H1 (cell line): ENCODE measurements around the gene EWSR1. TPM values are rescaled to one million over a fixed set of nuclear protein-coding genes. Genes with fewer than 3 reads are reported as not detected.

Source experiments
- CTCF ChIA-PET: fragments of 300-600 bp; sonication (Branson Sonifier 250); formaldehyde crosslinking; loops from one replicate; lab custom pipeline; 2021; ENCODE audit not compliant: partially characterized antibody; lab: Charles Lee
- POLR2A ChIA-PET: fragments of 300-600 bp; sonication (Branson Sonifier 250); formaldehyde crosslinking; loops from one replicate; lab custom pipeline; 2021; ENCODE audit warnings: inconsistent platforms; ENCODE audit not compliant: partially characterized antibody; lab: Charles Lee
- DNase-seq, 2 experiments: peaks; one replicate each; pipeline versions ENCODE4 v3.0.0 to v3.0.0-alpha.2; 2010 to 2022; ENCODE audit warnings: low spot score in 2 of 2, low read depth in 1 of 2, mixed read lengths in 1 of 2
- FAIRE-seq: peaks from 2 replicates; lab custom pipeline; 2011; peaks lifted over from hg19 to GRCh38; lab: Jason Lieb, UNC
- H2AFZ ChIP-seq: 2 replicates; pipeline ENCODE4 v1.8.1; 2012; ENCODE audit warnings: low read length, inconsistent platforms
- H2AK5ac ChIP-seq: 2 replicates; pipeline ENCODE4 v1.6.1; 2013; ENCODE audit warnings: low read depth, low read length
- H2BK120ac ChIP-seq: replicated peaks from 2 replicates; pipeline ENCODE3; 2013; ENCODE audit warnings: low read depth, low read length, inconsistent platforms
- H2BK12ac ChIP-seq: 2 replicates; pipeline ENCODE4 v1.6.1; 2013; ENCODE audit warnings: low read depth, low read length
- H2BK15ac ChIP-seq: 2 replicates; pipeline ENCODE4 v1.6.1; 2013; ENCODE audit warnings: low read length
- H2BK20ac ChIP-seq: 2 replicates; pipeline ENCODE4 v1.6.1; 2013; ENCODE audit warnings: low read length
- H2BK5ac ChIP-seq: 2 replicates; pipeline ENCODE4 v1.6.1; 2013; ENCODE audit warnings: low read depth, low read length
- H3K14ac ChIP-seq: 2 replicates; pipeline ENCODE4 v1.6.1; 2013; ENCODE audit warnings: inconsistent platforms; ENCODE audit not compliant: insufficient read length
- H3K18ac ChIP-seq: 2 replicates; pipeline ENCODE4 v1.6.1; 2013; ENCODE audit warnings: low read length; ENCODE audit errors: extremely low read depth
- H3K23ac ChIP-seq: 2 replicates; pipeline ENCODE4 v1.6.1; 2013; ENCODE audit warnings: inconsistent platforms; ENCODE audit not compliant: insufficient read length
- H3K23me2 ChIP-seq: 2 replicates; pipeline ENCODE4 v1.6.1; 2013; ENCODE audit warnings: low read depth, low read length
- H3K27ac ChIP-seq: 2 replicates; pipeline ENCODE4 v1.6.1; 2011; ENCODE audit warnings: low read depth, low read length, inconsistent platforms
- H3K27me3 ChIP-seq, 4 experiments: replicated peaks in 1 of 4; 1 replicate in 1 of 4; 2 replicates in 3 of 4; pipeline versions ENCODE4 v1.6.1 to v1.8.1; 2011 to 2013; ENCODE audit warnings: low read length in 3 of 4, mild to moderate bottlenecking in 3 of 4, inconsistent platforms in 2 of 4, mixed read lengths in 2 of 4, moderate library complexity in 1 of 4; ENCODE audit not compliant: control insufficient read depth in 3 of 4, insufficient read depth in 3 of 4; ENCODE audit errors: extremely low read depth in 1 of 4
- H3K36me3 ChIP-seq, 4 experiments: 2 replicates each; pipeline versions ENCODE4 v1.6.1 to v1.8.1; 2011 to 2013; ENCODE audit warnings: mild to moderate bottlenecking in 4 of 4, low read length in 3 of 4, moderate library complexity in 2 of 4, control low read depth in 1 of 4, inconsistent platforms in 1 of 4; ENCODE audit not compliant: insufficient read depth in 4 of 4, control insufficient read depth in 2 of 4
- H3K4ac ChIP-seq: replicated peaks from 2 replicates; pipeline ENCODE3; 2013; ENCODE audit warnings: low read length, low read depth, mixed read lengths, inconsistent platforms; ENCODE audit not compliant: insufficient read length
- H3K4me1 ChIP-seq, 4 experiments: replicated peaks in 1 of 4; 1 replicate in 1 of 4; 2 replicates in 3 of 4; pipeline versions ENCODE4 v1.6.1 to v1.8.1; 2011 to 2013; ENCODE audit warnings: low read length in 3 of 4, inconsistent platforms in 2 of 4, mixed read lengths in 1 of 4; ENCODE audit not compliant: insufficient read depth in 4 of 4, control insufficient read depth in 3 of 4
- H3K4me2 ChIP-seq, 2 experiments: 2 replicates each; pipeline versions ENCODE4 v1.6.1 to v1.8.1; 2011 to 2013; ENCODE audit warnings: low read depth in 2 of 2, low read length in 2 of 2, control low read depth in 1 of 2, inconsistent platforms in 1 of 2, mild to moderate bottlenecking in 1 of 2; ENCODE audit not compliant: insufficient read depth in 1 of 2
- H3K4me3 ChIP-seq, 4 experiments: fragments of 200-600, 300-600 bp in 1 of 4; sonication (generic), shearing (Covaris generic), sonication (Bioruptor Twin) in 1 of 4; 2 replicates each; pipeline versions ENCODE4 v1.5.1 to v1.8.1; 2011 to 2016; ENCODE audit warnings: low read length in 4 of 4, low read depth in 3 of 4, control low read depth in 2 of 4, inconsistent platforms in 2 of 4, mild to moderate bottlenecking in 2 of 4, mixed read lengths in 1 of 4, moderate library complexity in 1 of 4; ENCODE audit not compliant: insufficient read depth in 2 of 4; ENCODE audit errors: extremely low read depth in 1 of 4
- H3K56ac ChIP-seq: replicated peaks from 2 replicates; pipeline ENCODE3; 2013; ENCODE audit warnings: low read depth, mild to moderate bottlenecking, mixed read lengths, low read length, inconsistent platforms; ENCODE audit not compliant: insufficient read length
- H3K79me1 ChIP-seq: 2 replicates; pipeline ENCODE4 v1.6.1; 2013; ENCODE audit warnings: low read depth, low read length, control low read depth
- H3K79me2 ChIP-seq, 2 experiments: 2 replicates each; pipeline versions ENCODE4 v1.6.1 to v1.8.1; 2012 to 2013; ENCODE audit warnings: low read length in 2 of 2, mild to moderate bottlenecking in 2 of 2, inconsistent platforms in 1 of 2; ENCODE audit not compliant: insufficient read depth in 2 of 2, control insufficient read depth in 1 of 2
- H3K9ac ChIP-seq, 4 experiments: replicated peaks in 1 of 4; 1 replicate in 1 of 4; 2 replicates in 3 of 4; pipeline versions ENCODE4 v1.6.1 to v1.8.1; 2011 to 2013; ENCODE audit warnings: low read depth in 3 of 4, low read length in 3 of 4, control low read depth in 2 of 4, mild to moderate bottlenecking in 2 of 4, moderate library complexity in 2 of 4, inconsistent platforms in 1 of 4; ENCODE audit errors: extremely low read depth in 1 of 4
- H3K9me3 ChIP-seq, 2 experiments: 2 replicates each; pipeline versions ENCODE4 v1.6.1 to v1.8.1; 2012 to 2013; ENCODE audit warnings: mild to moderate bottlenecking in 2 of 2, moderate library complexity in 2 of 2, control low read depth in 1 of 2, inconsistent platforms in 1 of 2, low read depth in 1 of 2, low read length in 1 of 2, mixed read lengths in 1 of 2; ENCODE audit not compliant: insufficient read depth in 2 of 2
- H4K20me1 ChIP-seq, 2 experiments: replicated peaks in 1 of 2; 2 replicates each; pipeline versions ENCODE3 to v1.8.1; 2011 to 2013; ENCODE audit warnings: inconsistent platforms in 2 of 2, low read length in 2 of 2, mild to moderate bottlenecking in 1 of 2; ENCODE audit not compliant: insufficient read depth in 2 of 2, control insufficient read depth in 1 of 2
- H4K5ac ChIP-seq: 2 replicates; pipeline ENCODE4 v1.6.1; 2013; ENCODE audit warnings: low read length, low read depth, mixed read lengths, inconsistent platforms; ENCODE audit not compliant: insufficient read length
- H4K8ac ChIP-seq: 2 replicates; pipeline ENCODE4 v1.8.0; 2013; ENCODE audit warnings: mild to moderate bottlenecking, moderate library complexity, low read length, inconsistent platforms; ENCODE audit not compliant: insufficient read depth; ENCODE audit errors: extremely low read depth
- H4K91ac ChIP-seq: replicated peaks from 2 replicates; pipeline ENCODE3; 2013; ENCODE audit warnings: low read length, mixed read lengths, inconsistent platforms; ENCODE audit not compliant: insufficient read length
- BACH1 ChIP-seq: IDR thresholded peaks from 2 replicates; pipeline ENCODE4 v1.6.1; 2012; ENCODE audit warnings: low read length, improper control_type of control experiment
- CREB1 ChIP-seq: IDR thresholded peaks from 2 replicates; pipeline ENCODE4 v1.6.1; 2012; ENCODE audit warnings: inconsistent platforms
- GABPA ChIP-seq: IDR thresholded peaks from 2 replicates; pipeline ENCODE4 v1.6.1; 2011; ENCODE audit warnings: mild to moderate bottlenecking, low read length, moderate library complexity, borderline replicate concordance; ENCODE audit not compliant: insufficient read depth
- GTF2F1 ChIP-seq: IDR thresholded peaks from 2 replicates; pipeline ENCODE4 v1.6.1; 2012; ENCODE audit warnings: low read depth, low read length, improper control_type of control experiment, borderline replicate concordance
- MAX ChIP-seq: IDR thresholded peaks from 2 replicates; pipeline ENCODE4 v1.6.1; 2012; ENCODE audit warnings: inconsistent platforms
- POLR2A ChIP-seq, 2 experiments: IDR thresholded peaks; 1 replicate in 1 of 2; 2 replicates in 1 of 2; pipeline ENCODE4 v1.6.1; 2011; ENCODE audit warnings: low read depth in 2 of 2, low read length in 2 of 2, mild to moderate bottlenecking in 2 of 2; ENCODE audit errors: control extremely low read depth in 1 of 2
- POLR2AphosphoS5 ChIP-seq: IDR thresholded peaks from 2 replicates; pipeline ENCODE4 v1.6.1; 2011; ENCODE audit warnings: low read depth, low read length
- WGBS, 2 experiments: shearing (Covaris generic) in 1 of 2; methylation state at CpG; one replicate each; pipeline versions ENCODE4 v1.1.6 to v1.1.7; 2013 to 2015; ENCODE audit warnings: low lambda C conversion rate in 2 of 2, mixed read lengths in 2 of 2, inconsistent platforms in 1 of 2, low coverage in 1 of 2, missing lambda C conversion rate in 1 of 2; ENCODE audit not compliant: insufficient replicate concordance in 2 of 2, insufficient coverage in 1 of 2, insufficient read length in 1 of 2; ENCODE audit errors: extremely low coverage in 1 of 2, missing lambda C conversion rate in 1 of 2; 5-methylcytosine and 5-hydroxymethylcytosine counted together
- polyA plus RNA-seq, 7 experiments: library from polyadenylated mRNA; depleted of rRNA in 3 of 7; stranded (reverse) in 5 of 7; unstranded in 2 of 7; fragments of >200 nt in 5 of 7; fragments of 200-250 nt in 2 of 7; gene quantifications; 1 replicate in 5 of 7; 2 replicates in 1 of 7; 4 replicates in 1 of 7; pipeline versions ENCODE4 v1.2.1 to v1.2.3, GENCODE V29; 2011 to 2013; ENCODE audit warnings: missing spikeins in 2 of 7, mixed read lengths in 2 of 7
- total RNA-seq: library from RNA; stranded (reverse); fragmentation: NEBNext Ultra II Directional; extraction: Animal tissue kit (Norgen Biotek cat#: 25700); gene quantifications from 2 replicates; pipeline ENCODE4 v1.2.1, GENCODE V29; 2021

EWSR1 gene
- total and polyA plus RNA-seq, 2 of the 8 experiments (the other 6 are each of a cell fraction or from before 2014, with no cell fraction given): 387 to 930 TPM

DNA sequence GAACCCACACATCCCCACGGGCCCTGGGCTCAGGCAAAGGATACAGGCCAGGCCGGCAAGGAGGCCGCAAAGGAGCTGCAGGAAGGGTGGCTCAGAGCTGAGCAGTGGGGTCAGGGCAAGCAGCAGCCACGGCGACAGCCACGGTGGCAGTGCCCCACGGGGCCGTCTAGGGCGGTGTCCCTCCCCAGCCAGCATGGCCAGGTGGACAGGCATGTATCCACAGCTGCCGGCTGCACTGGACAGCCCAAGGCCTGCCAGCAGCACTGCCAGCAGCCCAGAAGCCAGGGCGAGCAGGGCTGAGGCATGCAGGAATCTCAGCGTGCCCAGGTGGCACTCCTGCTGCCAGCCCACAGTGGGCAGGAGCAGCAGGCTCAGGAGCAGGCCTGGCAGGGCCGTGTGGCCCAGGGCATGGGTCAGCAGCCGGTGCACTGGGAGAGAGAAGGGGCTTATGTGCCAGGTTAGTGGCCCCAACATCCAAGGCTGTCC lies 4.2 kb upstream of the EWSR1 start:
- no peaks in the 10 kb centered on the region for H3K9me3 ChIP-seq
- H2AFZ ChIP-seq: no peak overlapping the region
- no peak overlapping the region for H2BK120ac ChIP-seq
- H3K36me3 ChIP-seq: peaks cover 4 to 30% (median 18%) of the 10 kb centered on the region in 4 experiments; a peak in 7 of 8 replicates
- H3K4me2 ChIP-seq: no peak overlapping the region
- H3K23ac ChIP-seq: no peak overlapping the region
- H3K18ac ChIP-seq: no peak overlapping the region
- H2AK5ac ChIP-seq: no peak overlapping the region
- peaks cover 11% of the 10 kb centered on the region for H3K23me2 ChIP-seq
- TF ChIP-seq CREB1 (no peak), MAX (no peak), POLR2A (IDR thresholded peaks at IDR 0.05; ENCODE audit: control extremely low read depth in 1 of 2, low read depth in 2 of 2, low read length in 2 of 2) (peak in 1 of 2 experiments; percentile 26; a peak in 1 of 3 replicates), GABPA (no peak), POLR2AphosphoS5 (peak; percentile 47; the same call in 1 of the 2 replicates), BACH1 (no peak), GTF2F1 (no peak)
- H3K27ac ChIP-seq: no peak overlapping the region
- no peak overlapping the region for H3K14ac ChIP-seq
- H2BK15ac ChIP-seq: no peak overlapping the region
- H3K4me3 ChIP-seq: no peak overlapping the region
- ChIA-PET POLR2A (interaction anchor here (0.6 to 21.4 kb wide), 8 partner anchors 6 to 951 kb away, joined by 3 to 436 read pairs (median 4); partner anchors contain the start of gene EMID1), CTCF (interaction anchor here (0.8 to 4.4 kb wide), 2 partner anchors 18 to 57 kb away, joined by 4 to 17 read pairs; no protein-coding TSS in a partner anchor)
- no peak overlapping the region for H4K8ac ChIP-seq
- H3K27me3 ChIP-seq: no peaks in the 10 kb centered on the region
- H3K79me1 ChIP-seq: peaks cover 11% of the 10 kb centered on the region
- WGBS, 2 experiments: 91% methylated on average over 14 of the region's 14 CpGs; no CpG with 5 or more reads in 1 of the 2 experiments
- no peak overlapping the region for H2BK5ac ChIP-seq
- H2BK12ac ChIP-seq: no peak overlapping the region
- H3K4me1 ChIP-seq: peaks cover 0 to 11% (median 8%) of the 10 kb centered on the region in 4 experiments; a peak in 4 of 7 replicates
- H3K56ac ChIP-seq: no peak overlapping the region
- no peak overlapping the region for H4K91ac ChIP-seq
- no peak overlapping the region for H3K4ac ChIP-seq
- no peak for FAIRE-seq
- H4K5ac ChIP-seq: no peak overlapping the region
- H3K79me2 ChIP-seq: peaks cover 3 to 25% of the 10 kb centered on the region in 2 experiments
- peaks cover 3 to 13% of the 10 kb centered on the region in 2 experiments for H4K20me1 ChIP-seq
- DNase-seq: no peak
- H3K9ac ChIP-seq: no peak overlapping the region; a peak in 2 of 7 replicates
- no peak overlapping the region for H2BK20ac ChIP-seq
